Hematopoietic multipotent progenitor cell treated with erythropoietin and hydrocortisone succinate and interleukin-3 and kit ligand, for 6 days (in vitro differentiated cells): ENCODE results near the gene ANKAR.
"Not testable (repeated sequence)": the region's sequence is repeated elsewhere in the genome, so short reads cannot be mapped to it uniquely, and the experiment has no call there.

Experiments used
- DNase-seq: peaks from one replicate; pipeline ENCODE4 v3.0.0-alpha.2; 2015

Gene ANKAR

GRCh38 chr2:189658306-189659212 lies 15.9 kb upstream of the ANKAR start:
- no peak for DNase-seq

GRCh38 chr2:189659734-189660133 lies 14.7 kb upstream of the ANKAR start:
- DNase-seq: no peak

- DNase-seq: no peak
Observed at GRCh38 chr2:189660803-189661147, 13.7 kb upstream of the ANKAR start.

- peak; percentile 100 for DNase-seq
Observed at GRCh38 chr2:189661148-189661956, 13.1 kb upstream of the ANKAR start, which contains the start of gene ASNSD1. Gene ASNSD1, plus strand, starts transcription at chr2:189661459. Its CDS starts 4,674 bp downstream, at chr2:189666133.

GRCh38 chr2:189661957-189662321 lies 12.5 kb upstream of the ANKAR start:
- DNase-seq: peak; percentile 38

- no peak for DNase-seq
Observed at GRCh38 chr2:189662669-189663226, 11.7 kb upstream of the ANKAR start.

GRCh38 chr2:189663319-189663718 lies 11.2 kb upstream of the ANKAR start:
- DNase-seq: not testable (repeated sequence)

GRCh38 chr2:189669913-189670312 lies 4.6 kb upstream of the ANKAR start:
- no peak for DNase-seq

- DNase-seq: no peak
Observed at GRCh38 chr2:189673661-189674373, 653 bp upstream of the ANKAR start.

GRCh38 chr2:189676471-189676870 lies 2.0 kb downstream of the ANKAR start:
- DNase-seq: no peak

- peak; percentile 52 for DNase-seq
Observed at GRCh38 chr2:189679226-189679625, 4.8 kb downstream of the ANKAR start.

GRCh38 chr2:189681203-189681602 lies 6.7 kb downstream of the ANKAR start:
- no peak for DNase-seq

GRCh38 chr2:189681903-189682302 lies 7.4 kb downstream of the ANKAR start:
- DNase-seq: peak; percentile 76

GRCh38 chr2:189683348-189683747 lies 8.9 kb downstream of the ANKAR start:
- DNase-seq: peak; percentile 44

GRCh38 chr2:189684811-189685210 lies 10.3 kb downstream of the ANKAR start:
- DNase-seq: no peak

GRCh38 chr2:189685540-189686229 lies 11.2 kb downstream of the ANKAR start:
- peak; percentile 91 for DNase-seq

- DNase-seq: not testable (repeated sequence)
Observed at GRCh38 chr2:189687796-189688195, 13.3 kb downstream of the ANKAR start.

GRCh38 chr2:189696223-189696622 lies 21.8 kb downstream of the ANKAR start:
- no peak for DNase-seq

- peak; percentile 92 for DNase-seq
Observed at GRCh38 chr2:189698020-189698887, 23.8 kb downstream of the ANKAR start.

- no peak for DNase-seq
Observed at GRCh38 chr2:189700681-189701080, 26.2 kb downstream of the ANKAR start.

GRCh38 chr2:189702071-189702470 lies 27.6 kb downstream of the ANKAR start:
- DNase-seq: peak; percentile 64
